B cell (primary cell): ENCODE data around the gene TMA7. TPM values are rescaled to one million over a fixed set of nuclear protein-coding genes. Genes with fewer than 3 reads are reported as not detected.

ENCODE experiments used
- ATAC-seq: fragments of 200-7000 bp; cut with Tn5 transposase; one replicate; pipeline ENCODE4 v1.10.0; 2021; ENCODE audit warnings: low read depth, mild to moderate bottlenecking, moderate number of reproducible peaks, moderate library complexity
- CTCF ChIA-PET: fragments of 350-600 bp; sonication (Branson Sonifier 250); formaldehyde crosslinking; loops from one replicate; lab custom pipeline; 2021; ENCODE audit warnings: antibody characterized with exemption, inconsistent platforms; lab: Charles Lee
- POLR2A ChIA-PET: fragments of 350-600 bp; sonication (Branson Sonifier 250); formaldehyde crosslinking; loops from one replicate; lab custom pipeline; 2021; ENCODE audit warnings: antibody characterized with exemption; lab: Charles Lee
- DNase-seq: peaks from one replicate; pipeline ENCODE4 v3.0.0; 2013
- H2AFZ ChIP-seq: 2 replicates; pipeline ENCODE4 v1.6.1; 2012; ENCODE audit warnings: mild to moderate bottlenecking, low read depth, low read length; ENCODE audit not compliant: insufficient read depth, poor library complexity, severe bottlenecking
- H3K27ac ChIP-seq, 2 donors: 1 replicate in 1 of 2; 2 replicates in 1 of 2; pipeline ENCODE4 v1.5.1; 2012 to 2013; ENCODE audit warnings: low read length in 2 of 2, mild to moderate bottlenecking in 2 of 2, moderate library complexity in 1 of 2
- H3K27me3 ChIP-seq, 4 experiments: fragments of 200-600 bp in 1 of 4; sonication (generic) in 1 of 4; replicated peaks in 1 of 4; 1 replicate in 2 of 4; 2 replicates in 2 of 4; pipeline versions ENCODE4 v1.6.1 to v1.7.0; 2013 to 2016; ENCODE audit warnings: low read length in 3 of 4, mild to moderate bottlenecking in 2 of 4, mixed read lengths in 1 of 4, moderate library complexity in 1 of 4; ENCODE audit not compliant: insufficient read depth in 4 of 4, control insufficient read depth in 3 of 4; ENCODE audit errors: control extremely low read depth in 1 of 4
- H3K36me3 ChIP-seq, 2 experiments: replicated peaks in 1 of 2; 1 replicate in 1 of 2; 2 replicates in 1 of 2; pipeline versions ENCODE4 v1.6.1 to v1.7.1; 2013; ENCODE audit warnings: low read length in 1 of 2; ENCODE audit not compliant: insufficient read depth in 2 of 2, control insufficient read depth in 1 of 2; ENCODE audit errors: control extremely low read depth in 1 of 2, extremely low read depth in 1 of 2
- H3K4me1 ChIP-seq, 2 donors: fragments of 200-600 bp in 1 of 2; sonication (generic) in 1 of 2; 1 replicate in 1 of 2; 2 replicates in 1 of 2; pipeline versions ENCODE4 v1.5.1 to v1.6.1; 2013 to 2017; ENCODE audit warnings: low read length in 2 of 2; ENCODE audit not compliant: control insufficient read depth in 2 of 2, insufficient read depth in 2 of 2
- H3K4me2 ChIP-seq: replicated peaks from 2 replicates; pipeline ENCODE3; 2012; ENCODE audit warnings: mild to moderate bottlenecking, low read depth, low read length; ENCODE audit not compliant: poor library complexity, severe bottlenecking
- H3K4me3 ChIP-seq, 5 experiments: fragments of 200-600 bp in 1 of 5; sonication (generic) in 1 of 5; 1 replicate in 3 of 5; 2 replicates in 2 of 5; pipeline versions ENCODE4 v1.5.1 to v1.7.0; 2011 to 2016; ENCODE audit warnings: low read length in 4 of 5, mild to moderate bottlenecking in 4 of 5, low read depth in 2 of 5, control low read depth in 1 of 5, moderate library complexity in 1 of 5; ENCODE audit not compliant: insufficient read depth in 1 of 5; ENCODE audit errors: control extremely low read depth in 1 of 5, extremely low read depth in 1 of 5
- H3K79me2 ChIP-seq: fragments of 200-600 bp; sonication (generic); one replicate; pipeline ENCODE4 v1.6.0; 2016; ENCODE audit warnings: low read length; ENCODE audit not compliant: control insufficient read depth, insufficient read depth
- H3K9ac ChIP-seq: fragments of 200-600 bp; sonication (generic); 2 replicates; pipeline ENCODE4 v1.6.1; 2017; ENCODE audit warnings: mild to moderate bottlenecking, low read length, moderate library complexity
- H3K9me3 ChIP-seq, 3 donors: one replicate each; pipeline versions ENCODE4 v1.6.1 to v1.7.1; 2013; ENCODE audit warnings: low read length in 2 of 3; ENCODE audit not compliant: control insufficient read depth in 2 of 3, insufficient read depth in 1 of 3; ENCODE audit errors: control extremely low read depth in 1 of 3
- H4K20me1 ChIP-seq: 2 replicates; pipeline ENCODE4 v1.6.0; 2012; ENCODE audit warnings: mild to moderate bottlenecking, low read length; ENCODE audit not compliant: insufficient read depth, control insufficient read depth, poor library complexity, severe bottlenecking
- H3K27ac Mint-ChIP-seq: one replicate; pipeline ENCODE4 v1.8.0; 2021; ENCODE audit warnings: mixed read lengths
- H3K27me3 Mint-ChIP-seq: one replicate; pipeline ENCODE4 v1.8.0; 2021; ENCODE audit warnings: mixed read lengths
- H3K4me1 Mint-ChIP-seq: one replicate; pipeline ENCODE4 v1.8.0; 2021; ENCODE audit warnings: mixed read lengths
- H3K4me3 Mint-ChIP-seq: one replicate; pipeline ENCODE4 v1.8.0; 2021; ENCODE audit warnings: mixed read lengths
- H3K9me3 Mint-ChIP-seq: one replicate; pipeline ENCODE4 v1.8.0; 2022; ENCODE audit warnings: mixed read lengths; ENCODE audit not compliant: insufficient read depth
- CTCF ChIP-seq: fragments of 200-600 bp; IDR thresholded peaks from one replicate; pipeline ENCODE4 v1.8.0; 2022; ENCODE audit warnings: antibody characterized with exemption, mild to moderate bottlenecking
- EZH2 ChIP-seq: IDR thresholded peaks from 2 replicates; pipeline ENCODE4 v1.6.1; 2012; ENCODE audit warnings: borderline replicate concordance, low read depth, mild to moderate bottlenecking, moderate library complexity, low read length; ENCODE audit not compliant: insufficient read depth, poor library complexity, severe bottlenecking
- WGBS: methylation state at CpG from one replicate; pipeline ENCODE4 v1.1.5; 2013; ENCODE audit warnings: missing lambda C conversion rate; ENCODE audit not compliant: insufficient coverage; 5-methylcytosine and 5-hydroxymethylcytosine counted together
- intact Hi-C: fragments of 100-400 bp; cut with micrococcal nuclease; formaldehyde crosslinking; loops from one replicate; pipeline ENCODE4 v1.10.0; 2022
- polyA plus RNA-seq: library from polyadenylated mRNA; depleted of rRNA; stranded (reverse); fragments of >200 nt; gene quantifications from 2 replicates; pipeline ENCODE4 v1.2.3, GENCODE V29; 2012
- total RNA-seq, 2 donors: library from RNA; stranded (reverse); fragments of 120-200 nt in 1 of 2; gene quantifications; 1 replicate in 1 of 2; 2 replicates in 1 of 2; pipeline versions ENCODE4 v1.2.3 to v1.2.4, GENCODE V29; 2013 to 2022

The TMA7 gene
- total and polyA plus RNA-seq, 2 donors (not counting 1 experiment from before 2014, with no cell fraction given) = 169 to 194 TPM

- Histone ChIP-seq H3K4me2 (no peak overlapping the region), H3K27me3 (no peaks in the 10 kb centered on the region), H2AFZ (no peak overlapping the region), H3K4me1 (no peaks in the 10 kb centered on the region), H3K9me3 (no peaks in the 10 kb centered on the region), H3K36me3 (no peaks in the 10 kb centered on the region), H3K27ac (no peak overlapping the region), H3K9ac (no peak overlapping the region), H4K20me1 (no peaks in the 10 kb centered on the region), H3K4me3 (no peak overlapping the region), H3K79me2 (no peaks in the 10 kb centered on the region)
- Mint-ChIP-seq H3K27me3 (peaks cover 7% of the 10 kb centered on the region), H3K9me3 (no peaks in the 10 kb centered on the region), H3K4me3 (no peak overlapping the region), H3K27ac (no peak overlapping the region), H3K4me1 (no peaks in the 10 kb centered on the region)
- ChIA-PET POLR2A (interaction anchor here (0.5 kb wide), 1 partner anchor 168 kb away, joined by 5 read pairs; no protein-coding TSS in a partner anchor), CTCF (interaction anchor here (0.5 to 2.3 kb wide), 6 partner anchors 10 to 496 kb away, joined by 3 to 16 read pairs (median 4); no protein-coding TSS in a partner anchor)
- ATAC-seq (no peak), DNase-seq (no peak)
- intact Hi-C loops = no loop called here
- TF ChIP-seq EZH2 = no peak
- no peak for TF ChIP-seq CTCF
- WGBS = 92% methylated on average over 8 of the region's 8 CpGs
Measured at GRCh38 chr3:48422681-48423080, 17.4 kb upstream of the TMA7 start.

- no peak overlapping the region for H3K27ac ChIP-seq
- intact Hi-C loops = no loop called here
- POLR2A ChIA-PET = interaction anchor here (0.5 kb wide), 1 partner anchor 169 kb away, joined by 5 read pairs; no protein-coding TSS in a partner anchor
Measured at GRCh38 chr3:48423241-48423882, 16.7 kb upstream of the TMA7 start.

More at GRCh38 chr3:48423241-48423882, 16.7 kb upstream of the TMA7 start:
- Mint-ChIP-seq H3K4me1 (peaks cover 4% of the 10 kb centered on the region), H3K27ac (no peak overlapping the region), H3K9me3 (no peaks in the 10 kb centered on the region), H3K4me3 (no peak overlapping the region), H3K27me3 (peaks cover 14% of the 10 kb centered on the region)
- CTCF ChIA-PET = interaction anchor here (0.6 to 2.3 kb wide), 4 partner anchors 13 to 84 kb away, joined by 3 to 16 read pairs (median 7); no protein-coding TSS in a partner anchor
- WGBS = 92% methylated on average over 25 of the region's 25 CpGs
- H3K4me1 ChIP-seq = no peaks in the 10 kb centered on the region
- TF ChIP-seq EZH2 (no peak), CTCF (no peak)
- no peak overlapping the region for H2AFZ ChIP-seq
- no peaks in the 10 kb centered on the region for H4K20me1 ChIP-seq
- no peak overlapping the region for H3K4me2 ChIP-seq
- H3K4me3 ChIP-seq = no peak overlapping the region
- ATAC-seq (no peak), DNase-seq (no peak)
- no peak overlapping the region for H3K9ac ChIP-seq
- no peaks in the 10 kb centered on the region for H3K9me3 ChIP-seq
- peaks cover 0 to 4% (median 2%) of the 10 kb centered on the region in 4 experiments for H3K27me3 ChIP-seq
- no peaks in the 10 kb centered on the region for H3K36me3 ChIP-seq
- H3K79me2 ChIP-seq = no peaks in the 10 kb centered on the region
